Neural progenitor cell (in vitro differentiated cells): ENCODE measurements around the gene POU6F2. TPM values are rescaled to one million over a fixed set of nuclear protein-coding genes. Genes with fewer than 3 reads are reported as not detected.

Experiments
- DNase-seq: peaks from one replicate; pipeline ENCODE4 v3.0.0-alpha.2; 2016; ENCODE audit warnings: low spot score
- H2AFZ ChIP-seq: fragments of 200-600 bp; sonication (generic); replicated peaks from 2 replicates; pipeline ENCODE4 v1.6.1; 2016; ENCODE audit warnings: antibody characterized with exemption
- H3F3A ChIP-seq: fragments of 200-600 bp; sonication (generic); 2 replicates; pipeline ENCODE4 v1.6.1; 2016; ENCODE audit warnings: antibody characterized with exemption, low read depth
- H3K27ac ChIP-seq: fragments of 200-600 bp; sonication (generic); 2 replicates; pipeline ENCODE4 v1.5.1; 2016; ENCODE audit warnings: mild to moderate bottlenecking
- H3K27me3 ChIP-seq: fragments of 200-600 bp; sonication (generic); 2 replicates; pipeline ENCODE4 v1.6.1; 2016; ENCODE audit warnings: mild to moderate bottlenecking, moderate library complexity
- H3K36me3 ChIP-seq: fragments of 200-600 bp; sonication (generic); 2 replicates; pipeline ENCODE4 v1.5.1; 2016
- H3K4me1 ChIP-seq: fragments of 200-600 bp; sonication (generic); 2 replicates; pipeline ENCODE4 v1.6.1; 2016; ENCODE audit warnings: mixed run types
- H3K4me2 ChIP-seq: fragments of 200-600 bp; sonication (generic); 2 replicates; pipeline ENCODE4 v1.6.1; 2016
- H3K4me3 ChIP-seq: fragments of 200-600 bp; sonication (generic); 2 replicates; pipeline ENCODE4 v1.5.1; 2016
- H3K79me2 ChIP-seq: fragments of 200-600 bp; sonication (generic); 2 replicates; pipeline ENCODE4 v1.6.1; 2016; ENCODE audit warnings: low read depth
- H3K9ac ChIP-seq: fragments of 200-600 bp; sonication (generic); 2 replicates; pipeline ENCODE4 v1.6.1; 2016
- H3K9me3 ChIP-seq: fragments of 200-600 bp; sonication (generic); 2 replicates; pipeline ENCODE4 v1.5.1; 2016; ENCODE audit warnings: low read depth
- H4K20me1 ChIP-seq: fragments of 200-600 bp; sonication (generic); 2 replicates; pipeline ENCODE4 v1.6.1; 2016; ENCODE audit warnings: low read depth
- H3K27ac Mint-ChIP-seq: 3 replicates; pipeline ENCODE4 v1.8.0; 2021; ENCODE audit warnings: mixed read lengths
- H3K27me3 Mint-ChIP-seq: 2 replicates; pipeline ENCODE4 v1.8.0; 2022; ENCODE audit warnings: low read depth, mild to moderate bottlenecking, inconsistent platforms, moderate library complexity, mixed read lengths; ENCODE audit not compliant: insufficient read depth
- H3K36me3 Mint-ChIP-seq: 3 replicates; pipeline ENCODE4 v1.8.0; 2021; ENCODE audit warnings: mixed read lengths
- H3K4me1 Mint-ChIP-seq: 3 replicates; pipeline ENCODE4 v1.8.0; 2021; ENCODE audit warnings: mixed read lengths
- H3K4me3 Mint-ChIP-seq: 3 replicates; pipeline ENCODE4 v1.8.0; 2021; ENCODE audit warnings: mild to moderate bottlenecking, moderate library complexity, mixed read lengths
- H3K9me3 Mint-ChIP-seq: 3 replicates; pipeline ENCODE4 v1.8.0; 2020; ENCODE audit warnings: mixed read lengths
- EZH2 ChIP-seq: fragments of 200-600 bp; sonication (generic); IDR thresholded peaks from 2 replicates; pipeline ENCODE4 v1.6.1; 2017; ENCODE audit warnings: antibody characterized with exemption, mild to moderate bottlenecking, moderate library complexity
- EZH2phosphoT487 ChIP-seq: fragments of 200-600 bp; sonication (generic); IDR thresholded peaks from 2 replicates; pipeline ENCODE4 v1.6.1; 2017; ENCODE audit warnings: antibody characterized with exemption
- total RNA-seq: library from RNA; depleted of rRNA; stranded (reverse); fragments of >200 nt; gene quantifications from 2 replicates; pipeline ENCODE4 v1.2.3, GENCODE V29; 2015; ENCODE audit warnings: low replicate concordance
- TF ChIP-seq, protein P1 (sequence below): fragments of 200-600 bp; sonication (generic); IDR thresholded peaks from 2 replicates; pipeline ENCODE4 v1.5.1; 2017; ENCODE audit warnings: antibody characterized with exemption, mild to moderate bottlenecking

The POU6F2 gene
- total RNA-seq, 1 donor from 2014 or later, result 3.4 TPM

- Histone ChIP-seq H3F3A (no peaks in the 10 kb centered on the region), H3K79me2 (no peaks in the 10 kb centered on the region), H3K4me3 (no peak overlapping the region), H3K36me3 (no peaks in the 10 kb centered on the region), H4K20me1 (no peaks in the 10 kb centered on the region), H3K9me3 (no peaks in the 10 kb centered on the region), H3K4me2 (no peak overlapping the region), H3K27me3 (no peaks in the 10 kb centered on the region), H3K27ac (no peak overlapping the region), H3K4me1 (no peaks in the 10 kb centered on the region), H2AFZ (no peak overlapping the region), H3K9ac (no peak overlapping the region)
- Mint-ChIP-seq H3K9me3 (peaks cover 24% of the 10 kb centered on the region), H3K27ac (no peak overlapping the region), H3K27me3 (no peaks in the 10 kb centered on the region), H3K36me3 (peaks cover 2% of the 10 kb centered on the region), H3K4me1 (no peaks in the 10 kb centered on the region), H3K4me3 (no peak overlapping the region)
- no peak for DNase-seq
- TF ChIP-seq EZH2 (no peak), EZH2phosphoT487 (no peak)
- TF ChIP-seq, protein P1, sequence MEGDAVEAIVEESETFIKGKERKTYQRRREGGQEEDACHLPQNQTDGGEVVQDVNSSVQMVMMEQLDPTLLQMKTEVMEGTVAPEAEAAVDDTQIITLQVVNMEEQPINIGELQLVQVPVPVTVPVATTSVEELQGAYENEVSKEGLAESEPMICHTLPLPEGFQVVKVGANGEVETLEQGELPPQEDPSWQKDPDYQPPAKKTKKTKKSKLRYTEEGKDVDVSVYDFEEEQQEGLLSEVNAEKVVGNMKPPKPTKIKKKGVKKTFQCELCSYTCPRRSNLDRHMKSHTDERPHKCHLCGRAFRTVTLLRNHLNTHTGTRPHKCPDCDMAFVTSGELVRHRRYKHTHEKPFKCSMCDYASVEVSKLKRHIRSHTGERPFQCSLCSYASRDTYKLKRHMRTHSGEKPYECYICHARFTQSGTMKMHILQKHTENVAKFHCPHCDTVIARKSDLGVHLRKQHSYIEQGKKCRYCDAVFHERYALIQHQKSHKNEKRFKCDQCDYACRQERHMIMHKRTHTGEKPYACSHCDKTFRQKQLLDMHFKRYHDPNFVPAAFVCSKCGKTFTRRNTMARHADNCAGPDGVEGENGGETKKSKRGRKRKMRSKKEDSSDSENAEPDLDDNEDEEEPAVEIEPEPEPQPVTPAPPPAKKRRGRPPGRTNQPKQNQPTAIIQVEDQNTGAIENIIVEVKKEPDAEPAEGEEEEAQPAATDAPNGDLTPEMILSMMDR, result no peak
These were observed 159.8 kb downstream of the POU6F2 start for GRCh38 chr7:39137480-39137879.

DNA sequence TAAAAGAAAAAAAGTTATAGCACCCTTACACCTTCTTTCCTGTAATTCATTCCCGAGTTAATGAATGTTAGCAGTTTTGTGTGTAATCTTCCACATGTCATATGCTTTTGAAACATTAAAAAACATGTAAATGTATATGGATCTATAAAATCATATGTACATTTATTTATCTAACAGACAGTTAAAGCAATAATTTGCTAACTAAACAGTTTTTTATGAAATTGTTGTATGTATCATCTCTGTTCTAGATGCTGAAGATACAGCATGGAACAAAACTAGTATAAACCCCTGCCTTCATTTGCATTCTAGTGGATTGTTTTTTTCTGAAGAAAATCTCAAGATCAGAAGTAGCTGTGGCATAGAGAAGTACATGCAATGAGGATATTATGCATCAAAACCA, 165.0 kb downstream of the POU6F2 start:
- H3K36me3 ChIP-seq, result no peaks in the 10 kb centered on the region
- Mint-ChIP-seq H3K4me1 (no peaks in the 10 kb centered on the region), H3K27ac (no peak overlapping the region), H3K36me3 (peaks cover 2% of the 10 kb centered on the region), H3K27me3 (no peaks in the 10 kb centered on the region), H3K4me3 (no peak overlapping the region), H3K9me3 (peaks cover 18% of the 10 kb centered on the region)
- no peak overlapping the region for H3K4me2 ChIP-seq
- no peaks in the 10 kb centered on the region for H3K4me1 ChIP-seq
- H3K27me3 ChIP-seq, result no peaks in the 10 kb centered on the region
- no peaks in the 10 kb centered on the region for H3K79me2 ChIP-seq
- H4K20me1 ChIP-seq, result no peaks in the 10 kb centered on the region
- H3K4me3 ChIP-seq, result no peak overlapping the region
- no peak for DNase-seq
- H3F3A ChIP-seq, result no peaks in the 10 kb centered on the region
- no peaks in the 10 kb centered on the region for H3K9me3 ChIP-seq
- H3K9ac ChIP-seq, result no peak overlapping the region
- H3K27ac ChIP-seq, result no peak overlapping the region
- no peak overlapping the region for H2AFZ ChIP-seq
- TF ChIP-seq EZH2 (no peak), EZH2phosphoT487 (no peak)
- TF ChIP-seq, protein P1, result no peak

- H3K4me1 ChIP-seq, result no peaks in the 10 kb centered on the region
- no peaks in the 10 kb centered on the region for H3K36me3 ChIP-seq
- Mint-ChIP-seq H3K9me3 (peaks cover 10% of the 10 kb centered on the region), H3K27ac (no peak overlapping the region), H3K36me3 (no peaks in the 10 kb centered on the region), H3K4me3 (no peak overlapping the region), H3K4me1 (no peaks in the 10 kb centered on the region), H3K27me3 (no peaks in the 10 kb centered on the region)
- no peak for DNase-seq
- H3K79me2 ChIP-seq, result no peaks in the 10 kb centered on the region
- H3K9me3 ChIP-seq, result no peaks in the 10 kb centered on the region
- H3K27me3 ChIP-seq, result no peaks in the 10 kb centered on the region
- H3F3A ChIP-seq, result no peaks in the 10 kb centered on the region
- H3K9ac ChIP-seq, result no peak overlapping the region
- H4K20me1 ChIP-seq, result no peaks in the 10 kb centered on the region
- H3K4me2 ChIP-seq, result no peak overlapping the region
- no peak overlapping the region for H3K27ac ChIP-seq
- H2AFZ ChIP-seq, result no peak overlapping the region
- no peak overlapping the region for H3K4me3 ChIP-seq
- TF ChIP-seq EZH2, result no peak
- TF ChIP-seq, protein P1, result no peak
- no peak for TF ChIP-seq EZH2phosphoT487
These were observed 166.7 kb downstream of the POU6F2 start for GRCh38 chr7:39144420-39144819.

- Histone ChIP-seq H3K36me3 (no peaks in the 10 kb centered on the region), H3F3A (no peaks in the 10 kb centered on the region), H3K79me2 (no peaks in the 10 kb centered on the region), H3K27me3 (no peaks in the 10 kb centered on the region), H3K9me3 (no peaks in the 10 kb centered on the region), H4K20me1 (no peaks in the 10 kb centered on the region), H3K27ac (no peak overlapping the region), H3K4me1 (no peaks in the 10 kb centered on the region), H3K9ac (no peak overlapping the region), H3K4me3 (no peak overlapping the region), H2AFZ (no peak overlapping the region), H3K4me2 (no peak overlapping the region)
- DNase-seq, result no peak
- H3K36me3 Mint-ChIP-seq, result no peaks in the 10 kb centered on the region
- peaks cover 3% of the 10 kb centered on the region for H3K9me3 Mint-ChIP-seq
- TF ChIP-seq EZH2phosphoT487 (no peak), EZH2 (no peak)
- TF ChIP-seq, protein P1, result no peak
- H3K4me3 Mint-ChIP-seq, result no peak overlapping the region
- no peak overlapping the region for H3K27ac Mint-ChIP-seq
- no peaks in the 10 kb centered on the region for H3K4me1 Mint-ChIP-seq
- H3K27me3 Mint-ChIP-seq, result no peaks in the 10 kb centered on the region
These were observed 167.6 kb downstream of the POU6F2 start for GRCh38 chr7:39145283-39145682.
